Measurements from ENCODE around the gene ABLIM3. TPM values are rescaled to one million over a fixed set of nuclear protein-coding genes. Genes with fewer than 3 reads are reported as not detected.
A peak's percentile ranks its signal among the peaks of the same experiment; 100 is the strongest.

Gene ABLIM3
- total and polyA plus RNA-seq, 4 donors = 8.0 to 54.2 (median 33.6) TPM

- H3K36me3 ChIP-seq (ENCODE audit: control insufficient read depth in 4 of 4, insufficient read depth in 4 of 4, low read length in 4 of 4) = no peaks in the 10 kb centered on the region
- no peak overlapping the region for H3K9ac ChIP-seq (ENCODE audit: insufficient read depth in 1 of 2, low read length in 2 of 2)
- peaks cover 0 to 44% (median 8%) of the 10 kb centered on the region in 5 donors for H3K4me1 ChIP-seq (ENCODE audit: control insufficient read depth in 5 of 5, insufficient read depth in 5 of 5, low read length in 5 of 5)
- 69 to 80% methylated on average over 11 of the region's 11 CpGs for WGBS, 2 donors
- no peak for TF ChIP-seq CTCF (IDR thresholded peaks at IDR 0.05; ENCODE audit: control extremely low read depth, extremely low read depth)
- H3K4me3 ChIP-seq = no peak overlapping the region
- DNase-seq (no peak), ATAC-seq (ENCODE audit: insufficient read depth, low FRiP score) (no peak)
- no peaks in the 10 kb centered on the region for H3K27me3 ChIP-seq (ENCODE audit: control insufficient read depth in 3 of 3, insufficient read depth in 3 of 3, low read length in 2 of 3)
- no peaks in the 10 kb centered on the region for H3K9me3 ChIP-seq (ENCODE audit: control insufficient read depth in 4 of 4, insufficient read depth in 3 of 4, low read length in 3 of 4)
- H3K27ac ChIP-seq (ENCODE audit: low read depth in 1 of 2, low read length in 1 of 2) = peak overlapping the region; percentile 15 to 81
These were observed 142.6 kb downstream of the ABLIM3 start for GRCh38 chr5:149283626-149284480.

DNA sequence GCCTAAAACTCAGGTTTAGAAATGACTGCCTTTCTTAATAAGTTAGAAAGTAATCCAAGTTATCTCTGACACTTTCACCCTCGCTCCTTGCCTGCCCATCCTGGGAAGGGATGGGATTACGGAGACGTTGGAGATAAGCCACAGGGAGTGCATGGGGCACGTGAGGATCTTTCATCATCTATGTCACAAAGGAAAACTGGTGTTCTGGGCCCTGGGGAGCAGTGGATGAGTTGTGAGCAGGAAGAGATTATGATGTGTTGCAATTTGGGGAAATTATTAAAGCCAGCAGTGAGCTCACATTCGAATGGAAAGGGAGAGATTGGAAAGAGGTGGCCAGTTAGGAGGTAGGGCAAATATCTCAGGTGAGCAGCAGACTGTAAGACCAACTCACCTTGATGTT lies 143.2 kb downstream of the ABLIM3 start:
- Histone ChIP-seq H3K36me3 (ENCODE audit: control insufficient read depth in 4 of 4, insufficient read depth in 4 of 4, low read length in 4 of 4) (no peaks in the 10 kb centered on the region), H3K9ac (ENCODE audit: insufficient read depth in 1 of 2, low read length in 2 of 2) (no peak overlapping the region), H3K27ac (ENCODE audit: low read depth in 1 of 2, low read length in 1 of 2) (peak overlapping the region; percentile 32 to 81), H3K9me3 (ENCODE audit: control insufficient read depth in 4 of 4, insufficient read depth in 3 of 4, low read length in 3 of 4) (no peaks in the 10 kb centered on the region), H3K27me3 (ENCODE audit: control insufficient read depth in 3 of 3, insufficient read depth in 3 of 3, low read length in 2 of 3) (no peaks in the 10 kb centered on the region), H3K4me1 (ENCODE audit: control insufficient read depth in 5 of 5, insufficient read depth in 5 of 5, low read length in 5 of 5) (peaks cover 0 to 41% (median 14%) of the 10 kb centered on the region in 5 donors), H3K4me3 (no peak overlapping the region)
- no peak for TF ChIP-seq CTCF (IDR thresholded peaks at IDR 0.05; ENCODE audit: control extremely low read depth, extremely low read depth)
- ATAC-seq (ENCODE audit: insufficient read depth, low FRiP score) = no peak
- no peak for DNase-seq
- WGBS, 2 donors = 26 to 35% methylated on average over 5 of the region's 5 CpGs

GRCh38 chr5:149285153-149285552 lies 143.9 kb downstream of the ABLIM3 start:
- Histone ChIP-seq H3K4me1 (ENCODE audit: control insufficient read depth in 5 of 5, insufficient read depth in 5 of 5, low read length in 5 of 5) (peaks cover 0 to 40% (median 16%) of the 10 kb centered on the region in 5 donors), H3K9ac (ENCODE audit: insufficient read depth in 1 of 2, low read length in 2 of 2) (no peak overlapping the region), H3K4me3 (no peak overlapping the region), H3K27me3 (ENCODE audit: control insufficient read depth in 3 of 3, insufficient read depth in 3 of 3, low read length in 2 of 3) (no peaks in the 10 kb centered on the region), H3K9me3 (ENCODE audit: control insufficient read depth in 4 of 4, insufficient read depth in 3 of 4, low read length in 3 of 4) (no peaks in the 10 kb centered on the region), H3K27ac (ENCODE audit: low read depth in 1 of 2, low read length in 1 of 2) (peak overlapping the region; percentile 9 to 81), H3K36me3 (ENCODE audit: control insufficient read depth in 4 of 4, insufficient read depth in 4 of 4, low read length in 4 of 4) (no peaks in the 10 kb centered on the region)
- DNase-seq (no peak), ATAC-seq (ENCODE audit: insufficient read depth, low FRiP score) (no peak)
- 83 to 86% methylated on average over 1 of the region's 1 CpG for WGBS, 2 donors
- TF ChIP-seq CTCF (IDR thresholded peaks at IDR 0.05; ENCODE audit: control extremely low read depth, extremely low read depth) = no peak
